Body of pancreas (tissue), 4 donors: ENCODE results near the gene PSMG3.
A peak's percentile ranks its signal among the peaks of the same experiment; 100 is the strongest.

Experiments used
- CTCF ChIP-seq, 7 experiments: fragments of 450-650 bp in 4 of 7; fragments of 200-600 bp in 3 of 7; sonication (generic) in 3 of 7; IDR thresholded peaks; one replicate each; pipeline ENCODE4 v1.5.1; 2016 to 2019; ENCODE audit warnings: antibody characterized with exemption in 7 of 7
- POLR2A ChIP-seq, 3 donors: fragments of 450-650 bp; IDR thresholded peaks; one replicate each; pipeline ENCODE4 v1.6.1; 2016; ENCODE audit warnings: antibody characterized with exemption in 3 of 3, mild to moderate bottlenecking in 2 of 3

- TF ChIP-seq CTCF (IDR thresholded peaks at IDR 0.05) = no peak
- TF ChIP-seq POLR2A (IDR thresholded peaks at IDR 0.05) = peak; percentile 89 to 94 (median 93)
These were observed 37.2 kb downstream of the PSMG3 start for GRCh38 chr7:1532456-1533254.
